Activated naive CD4-positive, alpha-beta T cell treated with anti-CD3 and anti-CD28 coated beads, Interleukin-2, amount 50 U/mL, for 24 hours (primary cell): Measurements from ENCODE around the gene ITSN2.
A peak's percentile ranks its signal among the peaks of the same experiment; 100 is the strongest.
"Not testable (repeated sequence)": the region's sequence is repeated elsewhere in the genome, so short reads cannot be mapped to it uniquely, and the experiment has no call there.

Experiments used
- H3K27ac Mint-ChIP-seq: one replicate; pipeline ENCODE4 v1.8.0; 2021; ENCODE audit warnings: mild to moderate bottlenecking, mixed read lengths
- H3K27me3 Mint-ChIP-seq: one replicate; pipeline ENCODE4 v1.8.0; 2021; ENCODE audit warnings: mixed read lengths
- H3K36me3 Mint-ChIP-seq: one replicate; pipeline ENCODE4 v1.8.0; 2021; ENCODE audit warnings: mixed read lengths
- H3K4me1 Mint-ChIP-seq: one replicate; pipeline ENCODE4 v1.8.0; 2021; ENCODE audit warnings: mixed read lengths
- H3K4me3 Mint-ChIP-seq: one replicate; pipeline ENCODE4 v1.8.0; 2021; ENCODE audit warnings: mild to moderate bottlenecking, mixed read lengths
- H3K9me3 Mint-ChIP-seq: one replicate; pipeline ENCODE4 v1.8.0; 2021; ENCODE audit warnings: mixed read lengths

The ITSN2 gene

DNA sequence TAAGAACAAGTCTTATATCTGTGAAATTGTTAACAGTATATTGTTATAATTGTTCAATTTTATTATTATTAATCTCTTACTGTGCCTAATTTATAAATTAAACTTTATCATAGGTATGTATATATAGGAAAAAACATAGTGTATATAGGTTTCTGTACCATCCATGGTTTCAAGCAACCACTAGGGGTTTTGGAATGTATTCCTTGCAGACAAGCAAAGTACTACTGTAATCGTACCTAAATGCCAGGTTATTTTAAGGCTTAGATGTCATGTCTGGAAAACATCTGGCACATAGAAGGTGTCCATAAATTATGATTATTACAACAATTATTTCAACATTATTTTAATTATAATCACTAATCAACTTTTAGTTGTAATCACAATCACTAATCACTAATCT lies 8.4 kb downstream of the ITSN2 start:
- no peaks in the 10 kb centered on the region for H3K9me3 Mint-ChIP-seq
- no peak overlapping the region for H3K4me3 Mint-ChIP-seq
- H3K4me1 Mint-ChIP-seq: peaks cover 68% of the 10 kb centered on the region
- no peak overlapping the region for H3K27ac Mint-ChIP-seq
- H3K27me3 Mint-ChIP-seq: no peaks in the 10 kb centered on the region
- peaks cover 4% of the 10 kb centered on the region for H3K36me3 Mint-ChIP-seq

DNA sequence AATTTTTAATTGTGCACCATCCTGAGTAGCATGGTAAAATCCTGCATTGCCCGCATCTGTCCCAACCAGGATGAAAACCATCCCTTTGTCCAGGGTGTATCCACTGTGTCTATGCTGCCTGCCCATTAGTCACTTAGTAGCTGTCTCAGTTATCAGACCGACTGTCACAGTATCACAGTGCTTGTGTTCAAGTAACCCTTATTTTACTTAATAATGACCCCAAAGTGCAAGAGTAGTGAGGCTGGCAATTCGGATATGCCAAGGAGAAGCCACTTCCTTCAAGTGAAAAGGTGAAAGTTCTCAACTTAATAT lies 8.8 kb downstream of the ITSN2 start:
- H3K9me3 Mint-ChIP-seq: no peaks in the 10 kb centered on the region
- peaks cover 66% of the 10 kb centered on the region for H3K4me1 Mint-ChIP-seq
- H3K27ac Mint-ChIP-seq: no peak overlapping the region
- peaks cover 4% of the 10 kb centered on the region for H3K36me3 Mint-ChIP-seq
- no peak overlapping the region for H3K4me3 Mint-ChIP-seq
- no peaks in the 10 kb centered on the region for H3K27me3 Mint-ChIP-seq

DNA sequence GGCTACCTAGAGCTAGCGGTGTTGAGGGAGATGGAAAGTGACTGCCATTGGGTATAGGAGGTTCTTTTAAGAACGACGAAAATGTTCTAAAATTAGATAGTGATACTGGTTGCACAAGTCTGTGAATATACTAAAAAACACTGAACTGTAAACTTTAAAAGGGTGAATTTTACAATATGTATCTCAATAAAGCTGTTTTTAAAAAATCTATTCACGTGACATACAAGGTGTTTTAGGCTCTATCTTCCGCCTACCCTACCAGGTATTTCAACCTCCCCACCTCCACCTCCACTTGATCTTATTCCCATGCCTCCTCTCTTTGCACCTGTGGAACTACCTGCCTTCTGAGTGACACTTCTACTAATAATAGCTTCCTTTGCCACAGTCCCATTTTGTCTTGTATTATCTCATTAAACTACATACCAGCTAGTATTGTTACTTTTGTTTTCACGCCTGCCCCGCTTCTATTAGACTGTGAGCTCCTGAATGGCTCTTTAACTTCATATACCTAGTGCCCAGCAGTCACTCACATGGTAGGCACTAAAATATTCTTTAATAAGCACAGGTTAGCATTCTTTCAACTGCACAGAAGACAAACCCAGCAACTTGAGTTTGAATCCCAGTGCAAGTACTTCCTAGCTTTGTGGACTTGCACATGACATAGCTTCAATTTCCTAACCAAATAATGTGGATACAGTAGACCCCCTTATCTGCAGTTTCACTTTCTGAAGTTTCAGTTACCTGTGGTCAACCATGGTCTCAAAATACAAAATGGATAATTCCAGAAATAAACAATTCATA lies 9.3 kb downstream of the ITSN2 start:
- Mint-ChIP-seq H3K36me3 (peaks cover 4% of the 10 kb centered on the region), H3K27me3 (no peaks in the 10 kb centered on the region), H3K9me3 (no peaks in the 10 kb centered on the region), H3K4me3 (no peak overlapping the region), H3K4me1 (peaks cover 71% of the 10 kb centered on the region), H3K27ac (no peak overlapping the region)

- Mint-ChIP-seq H3K9me3 (no peaks in the 10 kb centered on the region), H3K4me3 (peak overlapping the region; percentile 51), H3K27me3 (no peaks in the 10 kb centered on the region), H3K36me3 (peaks cover 4% of the 10 kb centered on the region), H3K4me1 (peaks cover 73% of the 10 kb centered on the region), H3K27ac (no peak overlapping the region)
Observed at GRCh38 chr2:24349097-24349496, 11.2 kb downstream of the ITSN2 start.

- no peak overlapping the region for H3K27ac Mint-ChIP-seq
- H3K4me1 Mint-ChIP-seq: peaks cover 81% of the 10 kb centered on the region
- peaks cover 4% of the 10 kb centered on the region for H3K36me3 Mint-ChIP-seq
- H3K4me3 Mint-ChIP-seq: no peak overlapping the region
- no peaks in the 10 kb centered on the region for H3K9me3 Mint-ChIP-seq
- H3K27me3 Mint-ChIP-seq: no peaks in the 10 kb centered on the region
Observed at GRCh38 chr2:24345937-24346336, 14.4 kb downstream of the ITSN2 start.

DNA sequence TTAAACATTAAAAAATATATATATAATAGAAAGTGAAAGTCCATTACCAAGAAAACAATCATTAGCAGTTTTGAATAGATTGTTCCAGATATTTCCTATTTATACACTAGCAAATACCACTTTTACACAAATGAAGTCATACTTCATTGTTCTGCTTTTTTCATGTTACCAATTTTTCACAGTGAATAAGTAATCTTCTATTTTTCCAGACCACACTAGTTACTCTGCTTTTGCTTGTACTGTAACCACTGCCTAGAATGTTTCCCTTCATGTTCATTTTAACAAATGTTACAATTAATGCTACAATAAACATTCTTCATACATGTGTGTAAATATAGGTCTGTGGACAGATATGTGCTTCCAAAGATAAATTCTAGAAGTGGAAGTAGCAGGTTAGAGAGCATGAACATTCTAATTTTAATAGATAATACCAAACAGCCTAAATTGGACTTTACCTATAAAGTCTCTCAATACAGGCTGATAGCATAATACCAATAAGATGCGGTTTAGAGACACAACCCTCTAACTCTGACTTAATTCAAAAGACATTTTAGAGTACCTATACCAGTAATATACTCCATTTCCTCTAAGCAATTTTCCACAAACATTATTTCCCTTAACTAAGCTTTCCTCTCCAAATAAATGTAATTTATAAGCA lies 17.0 kb downstream of the ITSN2 start:
- peaks cover 81% of the 10 kb centered on the region for H3K4me1 Mint-ChIP-seq
- no peaks in the 10 kb centered on the region for H3K9me3 Mint-ChIP-seq
- H3K36me3 Mint-ChIP-seq: no peaks in the 10 kb centered on the region
- H3K27me3 Mint-ChIP-seq: no peaks in the 10 kb centered on the region
- H3K4me3 Mint-ChIP-seq: no peak overlapping the region
- H3K27ac Mint-ChIP-seq: no peak overlapping the region

- H3K4me3 Mint-ChIP-seq: peak overlapping the region; percentile 19
- no peaks in the 10 kb centered on the region for H3K9me3 Mint-ChIP-seq
- no peaks in the 10 kb centered on the region for H3K36me3 Mint-ChIP-seq
- peaks cover 89% of the 10 kb centered on the region for H3K4me1 Mint-ChIP-seq
- no peaks in the 10 kb centered on the region for H3K27me3 Mint-ChIP-seq
- peak overlapping the region; percentile 61 for H3K27ac Mint-ChIP-seq
Observed at GRCh38 chr2:24342110-24342910, 18.0 kb downstream of the ITSN2 start.

DNA sequence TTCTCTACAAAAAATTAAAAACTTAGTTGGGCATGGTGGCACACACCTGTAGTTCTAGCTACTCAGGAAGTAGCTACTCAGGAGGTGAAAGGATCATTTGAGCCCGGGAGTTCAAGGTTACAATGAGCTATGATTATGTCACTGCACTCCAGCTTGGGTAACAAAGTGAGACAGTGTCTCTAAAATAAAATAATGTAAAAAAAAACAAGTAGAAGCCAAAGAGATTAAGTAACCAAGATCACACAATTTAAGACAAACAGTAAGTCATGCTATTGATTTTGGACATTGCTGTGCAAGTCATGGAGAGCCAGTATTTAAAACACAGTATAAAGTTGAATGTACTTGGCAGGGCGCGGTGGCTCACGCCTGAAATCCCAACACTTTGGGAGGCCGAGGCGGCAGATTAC lies 20.5 kb downstream of the ITSN2 start:
- Mint-ChIP-seq H3K9me3 (no peaks in the 10 kb centered on the region), H3K27me3 (no peaks in the 10 kb centered on the region), H3K27ac (peak overlapping the region; percentile 31), H3K4me3 (no peak overlapping the region), H3K4me1 (peaks cover 83% of the 10 kb centered on the region), H3K36me3 (no peaks in the 10 kb centered on the region)

DNA sequence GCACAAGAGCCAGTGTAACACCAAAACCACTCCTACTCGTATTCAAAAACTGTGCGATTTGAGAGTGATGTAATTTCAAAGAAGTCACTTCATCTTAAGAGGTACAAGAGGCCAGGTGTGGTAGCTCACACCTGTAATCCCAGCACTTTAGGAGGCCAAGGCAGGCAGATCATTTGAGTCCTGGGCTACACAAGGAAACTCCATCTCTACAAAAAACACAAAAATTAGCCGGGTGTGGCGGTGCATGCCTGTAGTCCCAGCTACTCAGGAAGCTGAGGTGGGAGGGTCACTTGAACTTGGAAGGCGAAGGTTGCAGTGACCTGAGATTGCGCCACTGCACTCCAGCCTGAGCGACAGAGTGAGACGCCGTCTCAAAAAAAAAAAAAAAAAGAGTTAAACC lies 21.2 kb downstream of the ITSN2 start:
- not testable (repeated sequence) for H3K27me3 Mint-ChIP-seq, H3K4me3 Mint-ChIP-seq, H3K36me3 Mint-ChIP-seq, H3K9me3 Mint-ChIP-seq, H3K27ac Mint-ChIP-seq
- H3K4me1 Mint-ChIP-seq: peaks cover 83% of the 10 kb centered on the region

DNA sequence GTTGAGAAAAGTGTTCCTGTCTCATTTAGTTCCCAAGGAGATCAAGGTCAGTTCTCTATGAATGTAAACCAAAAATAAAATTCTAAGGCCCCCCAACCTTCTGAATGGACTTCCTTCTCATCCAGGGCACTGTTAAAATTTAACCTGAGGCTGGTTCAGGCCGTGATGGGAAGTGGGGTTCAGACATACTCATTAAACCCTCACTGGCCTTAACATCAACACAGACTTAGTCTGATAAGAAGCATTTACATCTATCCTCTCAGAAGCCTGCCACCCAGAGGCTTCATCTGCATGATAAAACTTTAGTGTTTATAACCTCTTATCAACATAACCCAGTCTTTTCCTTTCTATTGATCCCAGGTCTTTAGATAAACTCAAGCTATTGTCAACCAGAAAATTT lies 22.4 kb downstream of the ITSN2 start:
- Mint-ChIP-seq H3K36me3 (no peaks in the 10 kb centered on the region), H3K27me3 (no peaks in the 10 kb centered on the region), H3K27ac (no peak overlapping the region), H3K4me1 (peaks cover 81% of the 10 kb centered on the region), H3K9me3 (no peaks in the 10 kb centered on the region), H3K4me3 (no peak overlapping the region)

GRCh38 chr2:24336811-24337210 lies 23.5 kb downstream of the ITSN2 start:
- no peaks in the 10 kb centered on the region for H3K27me3 Mint-ChIP-seq
- no peak overlapping the region for H3K4me3 Mint-ChIP-seq
- no peaks in the 10 kb centered on the region for H3K9me3 Mint-ChIP-seq
- no peak overlapping the region for H3K27ac Mint-ChIP-seq
- peaks cover 74% of the 10 kb centered on the region for H3K4me1 Mint-ChIP-seq
- no peaks in the 10 kb centered on the region for H3K36me3 Mint-ChIP-seq

DNA sequence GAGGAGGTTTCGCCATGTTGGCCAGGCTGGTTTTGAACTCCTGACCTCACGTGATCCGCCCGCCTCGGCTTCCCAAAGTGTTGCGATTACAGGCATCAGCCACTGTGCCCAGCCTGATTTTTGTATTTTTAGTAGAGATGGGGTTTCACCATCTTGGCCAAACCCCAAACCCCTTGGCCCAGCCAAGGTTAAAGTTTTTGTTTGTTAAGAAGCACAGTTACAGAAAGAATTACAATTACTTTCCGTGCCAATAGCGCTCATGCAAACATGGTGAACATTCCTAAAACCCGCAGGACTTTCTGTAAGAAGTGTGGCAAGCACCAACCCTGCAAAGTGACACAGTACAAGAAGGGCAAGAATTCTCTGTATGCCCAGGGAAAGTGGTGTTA lies 26.1 kb downstream of the ITSN2 start:
- no peak overlapping the region for H3K27ac Mint-ChIP-seq
- H3K4me1 Mint-ChIP-seq: peaks cover 67% of the 10 kb centered on the region
- no peaks in the 10 kb centered on the region for H3K9me3 Mint-ChIP-seq
- no peaks in the 10 kb centered on the region for H3K27me3 Mint-ChIP-seq
- H3K4me3 Mint-ChIP-seq: no peak overlapping the region
- H3K36me3 Mint-ChIP-seq: no peaks in the 10 kb centered on the region

DNA sequence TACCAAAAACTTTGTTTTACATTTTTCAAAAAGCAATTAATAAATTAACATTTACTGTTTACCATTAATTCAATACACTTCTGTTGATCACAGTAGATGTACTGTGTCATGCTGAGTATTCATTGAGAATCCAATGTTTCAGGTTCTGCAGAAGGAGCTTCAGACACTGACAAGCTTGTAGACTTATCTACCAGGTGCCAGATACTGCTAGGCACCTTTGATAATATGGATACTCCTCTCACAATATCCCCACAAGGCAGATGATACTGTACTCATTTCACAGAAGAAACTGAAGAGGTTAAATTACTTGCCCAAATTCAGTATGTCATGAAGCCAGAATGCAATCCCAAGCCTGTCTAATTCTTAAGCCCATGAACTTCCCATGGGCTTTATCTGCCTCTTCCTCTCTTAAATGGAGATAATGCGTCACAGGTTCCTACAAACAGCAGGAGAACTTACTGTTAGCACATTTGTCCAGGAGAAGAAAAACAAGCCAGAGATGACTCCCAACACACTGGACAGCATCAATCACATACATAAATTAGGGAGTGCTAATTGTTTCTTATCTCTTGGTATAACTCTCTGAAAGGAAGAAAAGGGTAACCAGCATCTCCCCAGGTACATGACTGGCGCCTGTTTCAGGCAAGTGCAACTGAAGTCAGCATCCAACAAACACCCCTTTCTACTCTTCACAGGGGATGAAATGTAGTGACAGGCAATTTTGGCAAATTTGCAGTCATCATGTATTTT lies 27.4 kb downstream of the ITSN2 start:
- H3K9me3 Mint-ChIP-seq: no peaks in the 10 kb centered on the region
- H3K4me1 Mint-ChIP-seq: peaks cover 58% of the 10 kb centered on the region
- H3K4me3 Mint-ChIP-seq: no peak overlapping the region
- no peak overlapping the region for H3K27ac Mint-ChIP-seq
- H3K27me3 Mint-ChIP-seq: no peaks in the 10 kb centered on the region
- H3K36me3 Mint-ChIP-seq: no peaks in the 10 kb centered on the region

DNA sequence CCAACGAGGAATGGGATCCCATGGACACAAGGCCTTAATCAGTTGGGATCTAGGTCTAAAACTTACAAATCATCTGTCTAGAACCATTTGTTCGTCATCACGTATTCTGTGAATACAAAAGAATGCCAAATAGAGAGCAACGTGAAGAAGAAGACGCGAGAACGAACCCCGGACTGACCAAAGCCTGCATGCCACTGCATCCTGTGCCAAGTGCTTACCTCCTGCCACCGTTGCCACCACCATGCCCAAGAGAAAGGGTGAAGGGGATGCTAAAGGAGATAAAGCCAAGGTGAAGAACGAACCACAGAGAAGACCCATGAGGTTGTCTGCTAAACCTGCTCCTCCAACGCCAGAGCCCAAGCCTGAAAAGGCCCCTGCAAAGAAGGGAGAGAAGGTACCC lies 30.2 kb downstream of the ITSN2 start:
- H3K27me3 Mint-ChIP-seq: no peaks in the 10 kb centered on the region
- H3K27ac Mint-ChIP-seq: no peak overlapping the region
- no peaks in the 10 kb centered on the region for H3K9me3 Mint-ChIP-seq
- peaks cover 49% of the 10 kb centered on the region for H3K4me1 Mint-ChIP-seq
- no peak overlapping the region for H3K4me3 Mint-ChIP-seq
- peaks cover 2% of the 10 kb centered on the region for H3K36me3 Mint-ChIP-seq

DNA sequence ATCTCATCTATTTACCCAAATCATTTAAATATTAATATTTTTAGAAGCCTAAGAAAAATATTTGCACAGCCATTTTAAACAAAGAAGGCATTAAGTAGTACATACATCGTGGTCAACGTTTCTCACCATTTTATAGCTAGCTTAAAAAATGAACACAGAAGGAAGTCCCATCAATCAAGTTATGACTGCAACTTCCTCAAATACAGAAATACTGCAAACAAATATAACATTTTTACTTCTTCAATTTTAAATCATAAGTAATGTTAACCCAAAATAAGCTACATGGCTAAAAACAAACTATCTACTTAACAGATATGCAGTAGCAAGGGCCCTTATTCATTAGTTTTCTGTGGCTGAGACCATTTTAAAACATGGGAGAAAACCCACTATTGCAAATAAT lies 30.6 kb downstream of the ITSN2 start:
- Mint-ChIP-seq H3K9me3 (no peaks in the 10 kb centered on the region), H3K4me1 (peaks cover 49% of the 10 kb centered on the region), H3K27me3 (no peaks in the 10 kb centered on the region), H3K36me3 (peaks cover 2% of the 10 kb centered on the region), H3K27ac (no peak overlapping the region), H3K4me3 (no peak overlapping the region)
